Activated CD4-positive, alpha-beta memory T cell treated with anti-CD3 and anti-CD28 coated beads for 36 hours (primary cell): ENCODE data around the gene NFIC. TPM values are rescaled to one million over a fixed set of nuclear protein-coding genes. Genes with fewer than 3 reads are reported as not detected.
"Not testable (repeated sequence)": the region's sequence is repeated elsewhere in the genome, so short reads cannot be mapped to it uniquely, and the experiment has no call there.

Source experiments
- CTCF ChIA-PET: fragments of 350-600 bp; sonication (Branson Sonifier 250); formaldehyde crosslinking; loops from one replicate; lab custom pipeline; 2021; ENCODE audit warnings: antibody characterized with exemption, inconsistent platforms; lab: Charles Lee
- POLR2A ChIA-PET: fragments of 350-600 bp; sonication (Branson Sonifier 250); formaldehyde crosslinking; loops from one replicate; lab custom pipeline; 2021; ENCODE audit warnings: antibody characterized with exemption; lab: Charles Lee
- DNase-seq: peaks from one replicate; pipeline ENCODE4 v3.0.0-alpha.2; 2020
- H3K27ac Mint-ChIP-seq: one replicate; pipeline ENCODE4 v1.8.0; 2021; ENCODE audit warnings: mixed read lengths
- H3K27me3 Mint-ChIP-seq: one replicate; pipeline ENCODE4 v1.8.0; 2021; ENCODE audit warnings: mixed read lengths
- H3K36me3 Mint-ChIP-seq: one replicate; pipeline ENCODE4 v1.8.0; 2021; ENCODE audit warnings: mixed read lengths
- H3K4me1 Mint-ChIP-seq: one replicate; pipeline ENCODE4 v1.8.0; 2021; ENCODE audit warnings: low read depth, mixed read lengths
- H3K4me3 Mint-ChIP-seq: one replicate; pipeline ENCODE4 v1.8.0; 2021; ENCODE audit warnings: mild to moderate bottlenecking, mixed read lengths
- H3K9me3 Mint-ChIP-seq: one replicate; pipeline ENCODE4 v1.8.0; 2021; ENCODE audit warnings: mixed read lengths
- intact Hi-C: fragments of 100-400 bp; cut with micrococcal nuclease; formaldehyde crosslinking; loops from one replicate; pipeline ENCODE4 v1.15.1; 2023
- total RNA-seq, 2 experiments: library from RNA; stranded (reverse); gene quantifications; one replicate each; pipeline ENCODE4 v1.2.3, GENCODE V29; 2021

NFIC gene
- total RNA-seq, 2 experiments from 2014 or later = 19.7 to 19.9 TPM

- H3K4me1 Mint-ChIP-seq = no peaks in the 10 kb centered on the region
- no peak overlapping the region for H3K4me3 Mint-ChIP-seq
- no peaks in the 10 kb centered on the region for H3K27me3 Mint-ChIP-seq
- ChIA-PET CTCF (no interaction called here), POLR2A (no interaction called here)
- intact Hi-C loops = no loop called here
- no peaks in the 10 kb centered on the region for H3K9me3 Mint-ChIP-seq
- no peak overlapping the region for H3K27ac Mint-ChIP-seq
- peaks cover 7% of the 10 kb centered on the region for H3K36me3 Mint-ChIP-seq
- no peak for DNase-seq
Observed at GRCh38 chr19:3448616-3449334, 82.4 kb downstream of the NFIC start.

GRCh38 chr19:3450796-3451411 is 84.5 kb downstream of the NFIC start:
- DNase-seq = no peak
- Mint-ChIP-seq H3K36me3 (peaks cover 7% of the 10 kb centered on the region), H3K27me3 (no peaks in the 10 kb centered on the region), H3K4me3 (no peak overlapping the region), H3K9me3 (no peaks in the 10 kb centered on the region), H3K27ac (no peak overlapping the region), H3K4me1 (no peaks in the 10 kb centered on the region)
- intact Hi-C loops = no loop called here
- CTCF ChIA-PET = interaction anchor here (1.1 kb wide), 1 partner anchor 22 kb away, joined by 4 read pairs; no protein-coding TSS in a partner anchor
- POLR2A ChIA-PET = no interaction called here

GRCh38 chr19:3451451-3451866 is 85.1 kb downstream of the NFIC start:
- Mint-ChIP-seq H3K4me3 (no peak overlapping the region), H3K4me1 (no peaks in the 10 kb centered on the region), H3K36me3 (peaks cover 7% of the 10 kb centered on the region), H3K27me3 (no peaks in the 10 kb centered on the region), H3K27ac (no peak overlapping the region), H3K9me3 (no peaks in the 10 kb centered on the region)
- ChIA-PET POLR2A (no interaction called here), CTCF (interaction anchor here (1.1 kb wide), 1 partner anchor 22 kb away, joined by 4 read pairs; no protein-coding TSS in a partner anchor)
- no peak for DNase-seq
- intact Hi-C loops = no loop called here

- ChIA-PET POLR2A (no interaction called here), CTCF (interaction anchor here (1.1 kb wide), 1 partner anchor 23 kb away, joined by 4 read pairs; no protein-coding TSS in a partner anchor)
- Mint-ChIP-seq H3K36me3 (peaks cover 7% of the 10 kb centered on the region), H3K9me3 (no peaks in the 10 kb centered on the region), H3K4me1 (no peaks in the 10 kb centered on the region), H3K27me3 (no peaks in the 10 kb centered on the region), H3K4me3 (no peak overlapping the region), H3K27ac (no peak overlapping the region)
- DNase-seq = no peak
- intact Hi-C loops = no loop called here
Observed at GRCh38 chr19:3452171-3452941, 86.0 kb downstream of the NFIC start.

- DNase-seq, H3K27ac Mint-ChIP-seq, POLR2A ChIA-PET, H3K36me3 Mint-ChIP-seq, H3K9me3 Mint-ChIP-seq, intact Hi-C loops, H3K27me3 Mint-ChIP-seq, CTCF ChIA-PET, H3K4me1 Mint-ChIP-seq, H3K4me3 Mint-ChIP-seq: not testable (repeated sequence)
Observed at GRCh38 chr19:3452942-3453214, 86.5 kb downstream of the NFIC start.

- no peak for DNase-seq
- no peaks in the 10 kb centered on the region for H3K9me3 Mint-ChIP-seq
- ChIA-PET CTCF (no interaction called here), POLR2A (no interaction called here)
- no peak overlapping the region for H3K27ac Mint-ChIP-seq
- no peaks in the 10 kb centered on the region for H3K4me1 Mint-ChIP-seq
- intact Hi-C loops = no loop called here
- H3K4me3 Mint-ChIP-seq = no peak overlapping the region
- peaks cover 7% of the 10 kb centered on the region for H3K36me3 Mint-ChIP-seq
- no peaks in the 10 kb centered on the region for H3K27me3 Mint-ChIP-seq
Observed at GRCh38 chr19:3453840-3454239, 87.5 kb downstream of the NFIC start.

- ChIA-PET POLR2A (no interaction called here), CTCF (interaction anchor here (0.8 kb wide), 1 partner anchor 16 kb away, joined by 3 read pairs; no protein-coding TSS in a partner anchor)
- H3K4me3 Mint-ChIP-seq = no peak overlapping the region
- H3K36me3 Mint-ChIP-seq = peaks cover 7% of the 10 kb centered on the region
- intact Hi-C loops = no loop called here
- no peaks in the 10 kb centered on the region for H3K4me1 Mint-ChIP-seq
- H3K27me3 Mint-ChIP-seq = no peaks in the 10 kb centered on the region
- no peaks in the 10 kb centered on the region for H3K9me3 Mint-ChIP-seq
- no peak overlapping the region for H3K27ac Mint-ChIP-seq
- DNase-seq = no peak
Observed at GRCh38 chr19:3454656-3455392, 88.4 kb downstream of the NFIC start.

GRCh38 chr19:3455393-3455955 is 89.1 kb downstream of the NFIC start:
- Mint-ChIP-seq H3K36me3 (peaks cover 7% of the 10 kb centered on the region), H3K4me1 (no peaks in the 10 kb centered on the region), H3K9me3 (no peaks in the 10 kb centered on the region), H3K27me3 (no peaks in the 10 kb centered on the region), H3K4me3 (no peak overlapping the region), H3K27ac (no peak overlapping the region)
- ChIA-PET CTCF (no interaction called here), POLR2A (no interaction called here)
- DNase-seq = no peak
- intact Hi-C loops = no loop called here

GRCh38 chr19:3455960-3456601 is 89.7 kb downstream of the NFIC start:
- no peaks in the 10 kb centered on the region for H3K9me3 Mint-ChIP-seq
- ChIA-PET CTCF (no interaction called here), POLR2A (no interaction called here)
- no peaks in the 10 kb centered on the region for H3K27me3 Mint-ChIP-seq
- no peaks in the 10 kb centered on the region for H3K4me1 Mint-ChIP-seq
- intact Hi-C loops = no loop called here
- no peak overlapping the region for H3K27ac Mint-ChIP-seq
- no peak overlapping the region for H3K4me3 Mint-ChIP-seq
- peaks cover 3% of the 10 kb centered on the region for H3K36me3 Mint-ChIP-seq
- DNase-seq = no peak

GRCh38 chr19:3456925-3457527 is 90.6 kb downstream of the NFIC start:
- H3K27ac Mint-ChIP-seq = no peak overlapping the region
- no peaks in the 10 kb centered on the region for H3K9me3 Mint-ChIP-seq
- ChIA-PET CTCF (no interaction called here), POLR2A (no interaction called here)
- intact Hi-C loops = no loop called here
- peaks cover 3% of the 10 kb centered on the region for H3K36me3 Mint-ChIP-seq
- H3K4me1 Mint-ChIP-seq = no peaks in the 10 kb centered on the region
- no peak for DNase-seq
- H3K4me3 Mint-ChIP-seq = no peak overlapping the region
- H3K27me3 Mint-ChIP-seq = no peaks in the 10 kb centered on the region

GRCh38 chr19:3457528-3458228 is 91.3 kb downstream of the NFIC start:
- POLR2A ChIA-PET = no interaction called here
- H3K27ac Mint-ChIP-seq = no peak overlapping the region
- no peak for DNase-seq
- H3K4me1 Mint-ChIP-seq = no peaks in the 10 kb centered on the region
- no peak overlapping the region for H3K4me3 Mint-ChIP-seq
- CTCF ChIA-PET = no interaction called here
- no peaks in the 10 kb centered on the region for H3K9me3 Mint-ChIP-seq
- intact Hi-C loops = no loop called here
- peaks cover 3% of the 10 kb centered on the region for H3K36me3 Mint-ChIP-seq
- no peaks in the 10 kb centered on the region for H3K27me3 Mint-ChIP-seq
